HEK293 (cell line): ENCODE results near the gene ENAH.
"Not testable (repeated sequence)": the region's sequence is repeated elsewhere in the genome, so short reads cannot be mapped to it uniquely, and the experiment has no call there.

Experiments used
- CTCF ChIA-PET: fragments of 350-600 bp; formaldehyde crosslinking; extraction: SDS; loops from one replicate; lab custom pipeline; 2021; ENCODE audit warnings: antibody characterized with exemption; lab: Yijun Ruan, JAX
- POLR2A ChIA-PET: fragments of 300-600 bp; formaldehyde crosslinking; extraction: SDS; loops from one replicate; lab custom pipeline; 2020; ENCODE audit warnings: antibody characterized with exemption, inconsistent platforms; lab: Yijun Ruan, JAX
- H3K27ac ChIP-seq: fragments of 200-500 bp; sonication (Bioruptor generic); 2 replicates; pipeline ENCODE4 v1.5.1; 2014; ENCODE audit warnings: low read depth, low read length, control low read depth, inconsistent platforms; ENCODE audit errors: extremely low read depth
- H3K36me3 ChIP-seq, 2 experiments: fragments of 200-500 bp in 1 of 2; sonication (Bioruptor generic) in 1 of 2; 1 replicate in 1 of 2; 2 replicates in 1 of 2; pipeline ENCODE4 v1.5.1; 2014 to 2017; ENCODE audit warnings: inconsistent platforms in 2 of 2, low read length in 2 of 2; ENCODE audit not compliant: control insufficient read depth in 2 of 2, insufficient read depth in 1 of 2
- H3K4me1 ChIP-seq: fragments of 200-500 bp; sonication (Bioruptor generic); 2 replicates; pipeline ENCODE4 v1.5.1; 2014; ENCODE audit warnings: mild to moderate bottlenecking, low read length, inconsistent platforms; ENCODE audit not compliant: control insufficient read depth, insufficient read depth
- H3K4me3 ChIP-seq: 2 replicates; pipeline ENCODE4 v1.5.1; 2011; ENCODE audit warnings: low read depth, mild to moderate bottlenecking, control low read depth, low read length, moderate library complexity
- H3K9me3 ChIP-seq: fragments of 200-500 bp; sonication (Bioruptor generic); 2 replicates; pipeline ENCODE4 v1.5.1; 2014; ENCODE audit warnings: low read depth, low read length, inconsistent platforms; ENCODE audit not compliant: control insufficient read depth, insufficient read depth
- BCL11B ChIP-seq: fragments of 450-650 bp; formaldehyde crosslinking; IDR thresholded peaks from 2 replicates; pipeline ENCODE4 v1.5.1; 2016; ENCODE audit warnings: low read depth, missing biosample characterization, missing genetic modification characterization
- FEZF1 ChIP-seq: fragments of 450-650 bp; formaldehyde crosslinking; IDR thresholded peaks from 2 replicates; pipeline ENCODE4 v1.5.1; 2016; ENCODE audit warnings: missing biosample characterization, missing genetic modification characterization
- KLF1 ChIP-seq: fragments of 450-650 bp; formaldehyde crosslinking; IDR thresholded peaks from 2 replicates; pipeline ENCODE4 v1.5.1; 2016; ENCODE audit warnings: missing biosample characterization, missing genetic modification characterization
- PRDM6 ChIP-seq: fragments of 450-650 bp; formaldehyde crosslinking; IDR thresholded peaks from 2 replicates; pipeline ENCODE4 v1.5.1; 2017; ENCODE audit warnings: missing biosample characterization, missing genetic modification characterization
- ZBTB44 ChIP-seq: fragments of 450-650 bp; IDR thresholded peaks from 2 replicates; pipeline ENCODE4 v1.5.1; 2018; ENCODE audit warnings: missing biosample characterization, mild to moderate bottlenecking, missing genetic modification characterization
- ZBTB8A ChIP-seq: fragments of 450-650 bp; formaldehyde crosslinking; IDR thresholded peaks from 2 replicates; pipeline ENCODE4 v1.5.1; 2016; ENCODE audit warnings: missing biosample characterization, missing genetic modification characterization
- ZFP41 ChIP-seq: fragments of 450-650 bp; formaldehyde crosslinking; IDR thresholded peaks from 2 replicates; pipeline ENCODE4 v1.5.1; 2016; ENCODE audit warnings: missing biosample characterization, missing genetic modification characterization, borderline replicate concordance
- ZNF112 ChIP-seq: fragments of 450-650 bp; formaldehyde crosslinking; IDR thresholded peaks from 2 replicates; pipeline ENCODE4 v1.5.0; 2017; ENCODE audit warnings: missing biosample characterization, missing genetic modification characterization
- ZNF18 ChIP-seq: fragments of 450-650 bp; formaldehyde crosslinking; IDR thresholded peaks from 2 replicates; pipeline ENCODE4 v1.5.1; 2016; ENCODE audit warnings: missing biosample characterization, missing genetic modification characterization
- ZNF214 ChIP-seq: fragments of 450-650 bp; formaldehyde crosslinking; IDR thresholded peaks from 2 replicates; pipeline ENCODE4 v1.5.1; 2017; ENCODE audit warnings: missing biosample characterization, mild to moderate bottlenecking, missing genetic modification characterization, borderline replicate concordance
- ZNF223 ChIP-seq: fragments of 450-650 bp; formaldehyde crosslinking; IDR thresholded peaks from 2 replicates; pipeline ENCODE4 v1.5.1; 2016; ENCODE audit warnings: missing biosample characterization, missing genetic modification characterization
- ZNF544 ChIP-seq: fragments of 450-650 bp; formaldehyde crosslinking; IDR thresholded peaks from 2 replicates; pipeline ENCODE4 v1.5.0; 2017; ENCODE audit warnings: missing biosample characterization, missing genetic modification characterization
- TF ChIP-seq, protein P1 (sequence below): fragments of 450-650 bp; formaldehyde crosslinking; conservative IDR thresholded peaks from 2 replicates; pipeline ENCODE4 v1.5.1; 2016; ENCODE audit warnings: low read depth, missing biosample characterization, missing genetic modification characterization
- TF ChIP-seq, protein P2 (sequence below): fragments of 450-650 bp; formaldehyde crosslinking; IDR thresholded peaks from 2 replicates; pipeline ENCODE4 v1.5.1; 2016; ENCODE audit warnings: missing biosample characterization, missing genetic modification characterization
- TF ChIP-seq, protein P3 (sequence below): fragments of 450-650 bp; formaldehyde crosslinking; IDR thresholded peaks from 2 replicates; pipeline ENCODE4 v1.5.1; 2016; ENCODE audit warnings: missing biosample characterization, missing genetic modification characterization

Gene ENAH

GRCh38 chr1:225700164-225700821, 47.4 kb upstream of the ENAH start (continued):
- TF ChIP-seq, protein P1, sequence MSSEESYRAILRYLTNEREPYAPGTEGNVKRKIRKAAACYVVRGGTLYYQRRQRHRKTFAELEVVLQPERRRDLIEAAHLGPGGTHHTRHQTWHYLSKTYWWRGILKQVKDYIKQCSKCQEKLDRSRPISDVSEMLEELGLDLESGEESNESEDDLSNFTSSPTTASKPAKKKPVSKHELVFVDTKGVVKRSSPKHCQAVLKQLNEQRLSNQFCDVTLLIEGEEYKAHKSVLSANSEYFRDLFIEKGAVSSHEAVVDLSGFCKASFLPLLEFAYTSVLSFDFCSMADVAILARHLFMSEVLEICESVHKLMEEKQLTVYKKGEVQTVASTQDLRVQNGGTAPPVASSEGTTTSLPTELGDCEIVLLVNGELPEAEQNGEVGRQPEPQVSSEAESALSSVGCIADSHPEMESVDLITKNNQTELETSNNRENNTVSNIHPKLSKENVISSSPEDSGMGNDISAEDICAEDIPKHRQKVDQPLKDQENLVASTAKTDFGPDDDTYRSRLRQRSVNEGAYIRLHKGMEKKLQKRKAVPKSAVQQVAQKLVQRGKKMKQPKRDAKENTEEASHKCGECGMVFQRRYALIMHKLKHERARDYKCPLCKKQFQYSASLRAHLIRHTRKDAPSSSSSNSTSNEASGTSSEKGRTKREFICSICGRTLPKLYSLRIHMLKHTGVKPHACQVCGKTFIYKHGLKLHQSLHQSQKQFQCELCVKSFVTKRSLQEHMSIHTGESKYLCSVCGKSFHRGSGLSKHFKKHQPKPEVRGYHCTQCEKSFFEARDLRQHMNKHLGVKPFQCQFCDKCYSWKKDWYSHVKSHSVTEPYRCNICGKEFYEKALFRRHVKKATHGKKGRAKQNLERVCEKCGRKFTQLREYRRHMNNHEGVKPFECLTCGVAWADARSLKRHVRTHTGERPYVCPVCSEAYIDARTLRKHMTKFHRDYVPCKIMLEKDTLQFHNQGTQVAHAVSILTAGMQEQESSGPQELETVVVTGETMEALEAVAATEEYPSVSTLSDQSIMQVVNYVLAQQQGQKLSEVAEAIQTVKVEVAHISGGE (tag by site-specific recombination), result no peak
- TF ChIP-seq ZNF223 (tag by site-specific recombination), result no peak

- TF ChIP-seq, protein P2, sequence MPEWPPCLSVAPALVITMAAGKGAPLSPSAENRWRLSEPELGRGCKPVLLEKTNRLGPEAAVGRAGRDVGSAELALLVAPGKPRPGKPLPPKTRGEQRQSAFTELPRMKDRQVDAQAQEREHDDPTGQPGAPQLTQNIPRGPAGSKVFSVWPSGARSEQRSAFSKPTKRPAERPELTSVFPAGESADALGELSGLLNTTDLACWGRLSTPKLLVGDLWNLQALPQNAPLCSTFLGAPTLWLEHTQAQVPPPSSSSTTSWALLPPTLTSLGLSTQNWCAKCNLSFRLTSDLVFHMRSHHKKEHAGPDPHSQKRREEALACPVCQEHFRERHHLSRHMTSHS (tag by site-specific recombination), result no peak
- TF ChIP-seq ZBTB44 (tag by site-specific recombination) (no peak), FEZF1 (tag by site-specific recombination) (peak; percentile 93), ZFP41 (tag by site-specific recombination) (no peak), ZBTB8A (peak; percentile 56; the same call in 1 of the 2 replicates), PRDM6 (tag by site-specific recombination) (peak; percentile 26; the same call in 1 of the 2 replicates), KLF1 (tag by site-specific recombination) (no peak)
- TF ChIP-seq, all 188 proteins: peak for 3
- Histone ChIP-seq H3K9me3 (no peaks in the 10 kb centered on the region), H3K4me1 (peaks cover 27% of the 10 kb centered on the region), H3K27ac (no peak overlapping the region), H3K4me3 (no peak overlapping the region), H3K36me3 (no peaks in the 10 kb centered on the region)
- ChIA-PET POLR2A (interaction anchor here (0.7 to 2.9 kb wide), 10 partner anchors 9 to 73 kb away, joined by 3 to 34 read pairs (median 5); partner anchors contain the start of gene ENAH), CTCF (interaction anchor here (0.6 to 3.2 kb wide), 8 partner anchors 9 to 225 kb away, joined by 3 to 17 read pairs (median 4); no protein-coding TSS in a partner anchor)
Measured at GRCh38 chr1:225699336-225699735, 46.4 kb upstream of the ENAH start.

DNA sequence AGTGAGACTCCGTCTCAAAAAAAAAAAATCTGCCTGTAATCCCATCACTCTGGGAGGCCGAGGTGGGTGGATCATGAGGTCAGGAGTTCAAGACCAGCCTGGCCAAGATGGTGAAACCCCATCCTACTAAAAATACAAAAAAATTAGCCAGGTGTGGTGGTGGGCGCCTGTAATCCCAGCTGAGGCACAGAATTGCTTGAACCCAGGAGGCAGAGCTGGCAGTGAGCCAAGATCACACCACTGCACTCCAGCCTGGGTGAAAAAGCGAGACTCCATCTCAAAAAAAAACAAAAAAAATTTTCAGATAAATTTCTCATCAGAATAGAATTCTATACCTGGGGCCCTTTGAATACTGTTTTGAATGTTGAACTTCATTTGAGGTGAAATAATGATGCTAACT, 45.3 kb upstream of the ENAH start:
- H3K36me3 ChIP-seq, H3K4me3 ChIP-seq, POLR2A ChIA-PET, H3K27ac ChIP-seq, H3K9me3 ChIP-seq: not testable (repeated sequence)
- CTCF ChIA-PET, result interaction anchor here (0.6 kb wide), 1 partner anchor 296 kb away, joined by 5 read pairs; no protein-coding TSS in a partner anchor
- TF ChIP-seq ZNF544, result 0 out of 2 replicates have a peak, but pooled peaks have one; percentile 35
- 0 out of 2 replicates have a peak, but pooled peaks have one; percentile 18 for TF ChIP-seq BCL11B (tag by site-specific recombination)
- peak; percentile 30; the same call in 1 of the 2 replicates for TF ChIP-seq ZNF214 (tag by site-specific recombination)
- TF ChIP-seq ZNF112, result 0 out of 2 replicates have a peak, but pooled peaks have one; percentile 28
- TF ChIP-seq, protein P3, sequence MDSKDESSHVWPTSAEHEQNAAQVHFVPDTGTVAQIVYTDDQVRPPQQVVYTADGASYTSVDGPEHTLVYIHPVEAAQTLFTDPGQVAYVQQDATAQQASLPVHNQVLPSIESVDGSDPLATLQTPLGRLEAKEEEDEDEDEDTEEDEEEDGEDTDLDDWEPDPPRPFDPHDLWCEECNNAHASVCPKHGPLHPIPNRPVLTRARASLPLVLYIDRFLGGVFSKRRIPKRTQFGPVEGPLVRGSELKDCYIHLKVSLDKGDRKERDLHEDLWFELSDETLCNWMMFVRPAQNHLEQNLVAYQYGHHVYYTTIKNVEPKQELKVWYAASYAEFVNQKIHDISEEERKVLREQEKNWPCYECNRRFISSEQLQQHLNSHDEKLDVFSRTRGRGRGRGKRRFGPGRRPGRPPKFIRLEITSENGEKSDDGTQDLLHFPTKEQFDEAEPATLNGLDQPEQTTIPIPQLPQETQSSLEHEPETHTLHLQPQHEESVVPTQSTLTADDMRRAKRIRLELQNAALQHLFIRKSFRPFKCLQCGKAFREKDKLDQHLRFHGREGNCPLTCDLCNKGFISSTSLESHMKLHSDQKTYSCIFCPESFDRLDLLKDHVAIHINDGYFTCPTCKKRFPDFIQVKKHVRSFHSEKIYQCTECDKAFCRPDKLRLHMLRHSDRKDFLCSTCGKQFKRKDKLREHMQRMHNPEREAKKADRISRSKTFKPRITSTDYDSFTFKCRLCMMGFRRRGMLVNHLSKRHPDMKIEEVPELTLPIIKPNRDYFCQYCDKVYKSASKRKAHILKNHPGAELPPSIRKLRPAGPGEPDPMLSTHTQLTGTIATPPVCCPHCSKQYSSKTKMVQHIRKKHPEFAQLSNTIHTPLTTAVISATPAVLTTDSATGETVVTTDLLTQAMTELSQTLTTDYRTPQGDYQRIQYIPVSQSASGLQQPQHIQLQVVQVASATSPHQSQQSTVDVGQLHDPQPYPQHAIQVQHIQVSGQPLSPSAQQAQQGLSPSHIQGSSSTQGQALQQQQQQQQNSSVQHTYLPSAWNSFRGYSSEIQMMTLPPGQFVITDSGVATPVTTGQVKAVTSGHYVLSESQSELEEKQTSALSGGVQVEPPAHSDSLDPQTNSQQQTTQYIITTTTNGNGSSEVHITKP (tag by site-specific recombination), result peak; percentile 77
- peak; percentile 39; the same call in 1 of the 2 replicates for TF ChIP-seq ZNF18
- peaks cover 30% of the 10 kb centered on the region for H3K4me1 ChIP-seq
